Activated CD4-positive, CD25-positive, alpha-beta regulatory T cell treated with anti-CD3 and anti-CD28 coated beads, Interleukin-2, amount 50 U/mL, for 16 hours (primary cell): ENCODE data around the gene NEURL1B.
"Not testable (repeated sequence)": the region's sequence is repeated elsewhere in the genome, so short reads cannot be mapped to it uniquely, and the experiment has no call there.

Source experiments
- DNase-seq: peaks from one replicate; pipeline ENCODE4 v3.0.0-alpha.2; 2020; ENCODE audit warnings: low read depth, low spot score

The NEURL1B gene

GRCh38 chr5:172657524-172658233 is 16.6 kb downstream of the NEURL1B start:
- not testable (repeated sequence) for DNase-seq

- no peak for DNase-seq
Measured at GRCh38 chr5:172658391-172658790, 17.3 kb downstream of the NEURL1B start.

DNA sequence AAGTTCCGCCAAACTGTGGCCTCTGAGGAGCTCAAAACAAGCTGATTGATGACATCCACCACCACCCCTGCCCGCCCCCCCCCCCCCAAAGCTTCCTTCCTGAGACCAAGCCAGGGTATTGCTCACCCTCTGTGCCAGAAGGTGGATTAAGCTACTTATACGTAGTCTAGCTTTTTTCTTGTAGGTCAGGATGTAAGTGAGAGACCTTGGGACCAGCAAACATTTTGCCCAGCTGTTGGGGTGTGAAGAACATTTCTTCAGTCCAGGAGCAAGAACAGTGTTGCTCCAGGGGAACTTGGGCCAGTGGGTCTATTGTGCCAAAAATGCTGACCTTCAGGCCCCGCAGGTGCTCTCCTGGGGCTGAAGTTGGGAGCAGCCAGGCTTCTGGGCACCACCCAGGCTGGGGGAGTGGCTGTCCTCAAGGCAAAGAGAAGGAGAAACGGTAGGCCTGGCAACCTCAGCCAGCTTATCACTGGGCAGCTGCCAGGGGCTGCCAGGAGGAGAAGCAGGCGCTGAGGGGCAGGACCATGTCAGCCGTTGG is 18.0 kb downstream of the NEURL1B start:
- no peak for DNase-seq

GRCh38 chr5:172659570-172659908 is 18.5 kb downstream of the NEURL1B start:
- DNase-seq, result no peak

DNA sequence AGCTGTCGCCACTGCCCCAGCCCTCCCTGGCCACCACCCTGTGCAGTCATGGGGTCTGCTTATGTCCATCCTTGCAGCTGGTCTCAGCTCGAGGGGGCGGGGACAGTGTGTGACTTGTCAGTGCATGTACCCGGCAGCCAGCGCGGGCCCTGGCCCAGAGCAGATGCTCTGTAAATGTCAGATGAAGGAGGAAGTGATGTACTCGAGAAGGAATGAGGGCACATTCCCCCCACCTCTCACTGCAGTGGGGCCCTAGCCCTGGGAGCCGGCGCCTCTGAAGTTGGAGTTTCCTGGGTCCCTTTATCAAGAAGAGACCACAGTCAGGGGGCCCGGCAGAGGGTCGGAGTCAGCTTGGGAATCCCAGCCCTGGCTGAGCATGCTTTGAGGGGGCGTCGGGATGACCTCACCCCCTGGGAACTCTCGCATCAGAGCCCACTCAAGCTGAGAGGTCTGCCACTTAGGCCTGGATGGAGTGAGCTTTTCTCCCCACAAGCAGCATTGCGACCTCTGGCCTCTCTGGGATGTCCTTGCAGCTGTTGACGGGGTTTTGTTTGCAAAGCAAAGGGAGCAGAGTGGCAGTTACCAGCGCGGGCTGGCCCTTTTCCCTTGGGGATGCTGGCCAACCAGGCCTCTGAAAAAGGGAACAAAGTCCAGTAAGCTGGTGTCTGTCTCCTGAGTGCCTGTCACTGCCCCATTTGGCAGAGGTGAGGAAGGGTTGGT is 19.0 kb downstream of the NEURL1B start:
- no peak for DNase-seq

GRCh38 chr5:172660974-172661373 is 19.9 kb downstream of the NEURL1B start:
- no peak for DNase-seq

- DNase-seq, result no peak
Measured at GRCh38 chr5:172661526-172661925, 20.5 kb downstream of the NEURL1B start.

DNA sequence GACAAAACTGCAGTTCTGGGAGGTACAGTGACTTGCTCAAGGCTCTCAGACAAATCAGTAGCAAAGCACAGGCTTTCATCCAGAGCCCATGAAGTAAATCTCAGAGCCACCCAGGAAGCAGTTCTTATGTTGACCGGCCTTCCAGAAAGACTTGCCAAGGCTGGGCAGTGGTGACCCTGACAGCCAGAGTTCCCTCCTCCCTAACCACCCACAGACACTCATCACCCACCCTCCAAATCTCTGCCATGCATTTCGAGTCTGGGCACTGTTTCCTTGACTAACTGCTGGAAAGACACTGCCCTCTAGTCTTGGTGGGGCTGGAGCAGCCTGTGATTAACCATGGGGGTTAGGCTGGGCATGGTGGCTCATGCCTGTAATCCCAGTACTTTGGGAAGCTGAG is 21.5 kb downstream of the NEURL1B start:
- DNase-seq, result no peak

GRCh38 chr5:172664018-172664417 is 23.0 kb downstream of the NEURL1B start:
- DNase-seq, result no peak

GRCh38 chr5:172664681-172665541 is 23.8 kb downstream of the NEURL1B start:
- no peak for DNase-seq

DNA sequence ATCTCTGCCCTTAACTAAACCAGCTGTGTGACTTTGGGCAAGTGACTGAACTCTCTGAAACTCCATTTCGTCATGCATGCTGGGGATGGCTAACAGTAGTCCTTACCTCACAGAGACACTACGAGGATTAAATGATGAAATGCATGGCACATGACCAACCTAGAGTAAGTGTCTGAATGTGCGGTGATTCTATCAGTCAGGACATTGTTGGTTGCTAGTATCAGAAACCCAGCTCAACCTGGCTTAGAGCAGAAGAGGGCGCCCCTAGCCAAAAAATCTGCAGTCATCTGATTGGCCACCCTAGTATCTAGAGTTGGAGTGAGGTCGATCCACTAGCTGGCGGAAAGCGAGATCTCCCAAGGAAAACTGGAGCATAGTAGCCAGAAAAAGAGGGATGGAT is 25.2 kb downstream of the NEURL1B start:
- no peak for DNase-seq

DNA sequence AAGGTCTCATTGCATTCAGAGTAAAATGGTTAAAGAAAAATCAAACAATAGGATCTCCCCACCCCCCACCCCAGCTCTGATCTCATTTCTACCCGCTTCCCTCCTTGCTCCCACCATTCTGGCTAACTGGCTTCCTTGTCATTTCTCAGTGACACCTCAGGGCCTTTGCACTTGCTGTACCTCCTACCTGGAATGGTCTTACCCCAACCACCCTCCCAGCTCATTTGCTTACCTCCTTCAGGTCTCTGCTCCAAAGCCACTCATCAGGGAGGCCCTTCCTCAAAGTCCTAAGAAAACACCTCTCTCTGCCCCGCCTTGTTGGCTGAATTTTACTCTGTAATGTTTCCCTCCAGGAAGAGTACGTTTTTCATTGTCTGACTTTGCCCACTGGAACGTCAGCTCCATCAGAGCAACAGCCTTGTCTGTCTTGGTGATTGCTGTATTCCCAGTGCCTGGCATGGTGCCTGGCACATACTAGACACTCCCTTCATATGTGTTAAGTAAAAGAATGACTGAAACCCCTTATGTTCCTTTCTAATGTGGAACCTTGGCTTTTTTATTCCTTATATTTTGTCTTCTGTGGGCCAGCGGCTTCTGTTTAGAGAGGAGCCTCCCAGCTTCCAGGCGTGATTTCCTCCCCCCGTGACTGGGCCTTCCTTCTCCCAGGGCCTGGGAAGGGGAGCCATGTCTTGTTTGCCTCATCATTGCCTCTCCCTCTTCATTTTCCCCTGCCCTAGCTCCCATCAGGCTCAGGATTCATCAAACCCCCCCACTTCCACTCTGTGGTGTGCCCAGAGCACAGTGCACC is 26.9 kb downstream of the NEURL1B start:
- DNase-seq, result no peak

GRCh38 chr5:172668594-172669071 is 27.6 kb downstream of the NEURL1B start:
- no peak for DNase-seq

- DNase-seq, result no peak
Measured at GRCh38 chr5:172669386-172670004, 28.4 kb downstream of the NEURL1B start.

- DNase-seq, result no peak
Measured at GRCh38 chr5:172670005-172670402, 28.9 kb downstream of the NEURL1B start.

GRCh38 chr5:172670444-172670843 is 29.4 kb downstream of the NEURL1B start:
- no peak for DNase-seq

- no peak for DNase-seq
Measured at GRCh38 chr5:172671091-172671490, 30.0 kb downstream of the NEURL1B start.

DNA sequence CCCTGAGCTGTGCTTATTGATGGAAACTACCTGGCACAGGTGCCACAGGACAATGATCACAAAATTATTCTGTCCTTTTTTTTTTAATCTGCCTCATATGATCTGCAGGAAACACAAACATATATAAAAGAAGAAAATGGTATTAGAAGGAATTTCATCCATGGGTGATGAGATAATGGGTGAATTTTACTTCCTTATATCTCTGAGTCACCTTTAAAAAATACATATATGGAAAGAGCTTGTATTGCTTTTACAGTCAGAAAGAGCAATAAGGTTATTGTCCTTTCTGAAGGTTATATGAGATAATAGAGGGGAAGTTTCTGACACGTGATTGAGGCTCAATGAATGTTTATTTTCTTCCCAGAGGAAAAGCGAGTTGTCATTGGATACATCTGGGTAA is 31.6 kb downstream of the NEURL1B start:
- no peak for DNase-seq

DNA sequence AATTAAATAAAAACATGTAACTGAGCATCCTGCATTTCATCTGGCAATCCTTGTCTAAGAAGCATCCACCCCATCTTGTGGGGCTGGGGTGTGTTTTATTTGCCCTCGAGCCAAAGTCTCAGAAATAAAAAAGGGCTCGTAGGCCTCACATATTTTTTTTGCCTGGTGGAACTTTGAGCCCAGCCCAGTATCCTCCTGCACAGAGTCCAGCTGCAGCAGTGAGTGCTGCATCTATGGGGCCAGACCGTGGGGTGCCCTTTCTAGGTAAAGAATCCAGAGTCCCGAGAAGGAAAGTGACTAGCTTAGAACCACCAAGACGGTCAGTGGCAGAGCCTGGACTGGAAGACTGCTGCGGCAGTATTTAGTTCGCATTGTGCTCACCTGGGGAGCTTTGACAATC is 33.1 kb downstream of the NEURL1B start:
- no peak for DNase-seq

- DNase-seq, result no peak
Measured at GRCh38 chr5:172676914-172677475, 35.9 kb downstream of the NEURL1B start.
